ENCODE data around the gene APOO. TPM values are rescaled to one million over a fixed set of nuclear protein-coding genes. Genes with fewer than 3 reads are reported as not detected.
A peak's percentile ranks its signal among the peaks of the same experiment; 100 is the strongest.

The APOO gene
- total RNA-seq, 2 donors from 2014 or later, result 25.6 to 26.3 TPM

DNA sequence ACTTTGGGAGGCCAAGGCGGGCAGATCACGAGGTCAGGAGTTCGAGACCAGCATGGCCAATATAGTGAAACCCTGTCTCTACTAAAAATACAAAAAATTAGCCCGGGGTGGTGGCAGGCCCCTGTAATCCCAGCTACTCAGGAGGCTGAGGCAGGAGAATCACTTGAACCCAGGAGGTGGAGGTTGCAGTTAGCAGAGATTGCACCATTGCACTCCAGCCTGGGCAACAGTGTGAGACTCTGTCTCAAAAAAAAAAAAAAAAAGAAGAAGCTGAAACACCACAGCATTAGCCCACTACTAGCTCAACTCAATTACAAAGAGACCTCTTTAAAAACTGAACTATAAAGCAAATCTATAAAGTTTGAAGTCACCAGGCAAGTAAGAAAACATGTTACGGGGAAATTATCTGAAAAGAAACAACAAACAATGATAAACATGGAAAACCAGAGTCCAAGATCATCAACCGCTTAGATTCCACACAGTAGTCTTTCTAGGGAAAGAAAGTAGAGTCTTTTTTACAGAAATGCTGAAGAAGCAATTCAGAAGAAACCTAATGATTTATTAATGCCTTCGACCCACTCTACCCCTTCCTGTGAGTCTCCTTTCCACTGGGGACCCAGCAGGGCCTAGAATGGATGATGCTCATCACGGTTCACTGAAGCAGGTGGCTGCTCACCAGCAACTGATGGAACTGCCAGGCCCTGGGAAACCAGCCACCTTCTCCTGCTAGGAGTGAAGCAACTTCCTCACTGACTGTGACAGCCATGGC lies 118.2 kb downstream of the APOO start:
- peaks cover 2 to 8% of the 10 kb centered on the region in 2 donors for H3K4me1 Mint-ChIP-seq (ENCODE audit: low read depth in 2 of 2)
- H3K36me3 Mint-ChIP-seq, result peaks cover 14% of the 10 kb centered on the region
- H3K4me3 Mint-ChIP-seq, result no peak overlapping the region
- H3K27me3 Mint-ChIP-seq, result peaks cover 0 to 5% of the 10 kb centered on the region in 2 donors
- no peak overlapping the region for H3K27ac Mint-ChIP-seq
- DNase-seq (ENCODE audit: low spot score) (no peak), ATAC-seq (no peak)
- H3K9me3 Mint-ChIP-seq, result no peaks in the 10 kb centered on the region

DNA sequence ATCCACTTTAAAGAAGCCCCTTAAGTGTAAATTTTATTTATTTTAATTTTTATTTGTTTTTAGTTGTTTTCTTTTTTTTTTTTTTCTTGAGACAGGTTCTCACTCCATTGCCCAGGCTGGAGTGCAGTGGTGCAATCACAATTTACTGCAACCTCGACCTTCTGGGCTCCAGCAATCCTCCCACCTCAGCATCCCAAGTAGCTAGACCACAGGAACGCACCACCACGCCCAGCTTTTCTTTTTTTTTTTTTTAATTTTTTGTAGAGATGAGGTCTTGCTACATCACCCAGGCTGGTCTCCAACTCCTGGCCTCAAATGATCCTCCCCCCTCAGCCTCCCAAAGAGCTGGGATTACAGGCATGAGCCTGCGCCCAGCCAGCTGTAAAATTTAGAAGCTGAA lies 118.8 kb downstream of the APOO start:
- Mint-ChIP-seq H3K27me3 (peaks cover 0 to 5% of the 10 kb centered on the region in 2 donors), H3K4me1 (ENCODE audit: low read depth in 2 of 2) (peaks cover 8% of the 10 kb centered on the region in 2 donors), H3K36me3 (peaks cover 20% of the 10 kb centered on the region), H3K27ac (no peak overlapping the region), H3K4me3 (no peak overlapping the region), H3K9me3 (no peaks in the 10 kb centered on the region)
- DNase-seq (ENCODE audit: low spot score) (no peak), ATAC-seq (no peak)

DNA sequence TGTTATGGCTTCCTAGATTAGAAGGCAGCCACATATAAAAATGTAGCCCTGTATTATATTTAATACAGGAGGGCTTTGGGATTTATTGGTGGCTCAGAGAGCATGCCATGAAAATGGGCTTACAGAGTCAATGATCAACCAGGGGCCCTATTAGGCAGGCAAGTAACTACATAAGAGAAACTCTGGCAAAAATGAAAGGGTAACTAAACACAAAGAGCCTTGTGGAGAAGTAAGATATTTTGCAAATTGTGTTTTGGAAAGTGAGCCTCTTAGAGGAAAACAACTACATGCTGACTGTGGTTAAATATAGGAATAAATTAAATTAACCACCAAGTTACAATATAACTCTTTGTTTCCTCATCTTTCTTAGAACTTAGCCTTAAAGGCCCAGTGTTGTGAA lies 119.2 kb downstream of the APOO start:
- DNase-seq (ENCODE audit: low spot score) (no peak), ATAC-seq (no peak)
- Mint-ChIP-seq H3K4me3 (no peak overlapping the region), H3K27ac (peak overlapping the region in 1 of 2 donors; percentile 29), H3K9me3 (no peaks in the 10 kb centered on the region), H3K36me3 (peaks cover 24% of the 10 kb centered on the region), H3K4me1 (ENCODE audit: low read depth in 2 of 2) (peaks cover 11% of the 10 kb centered on the region in 2 donors), H3K27me3 (peaks cover 0 to 5% of the 10 kb centered on the region in 2 donors)

DNA sequence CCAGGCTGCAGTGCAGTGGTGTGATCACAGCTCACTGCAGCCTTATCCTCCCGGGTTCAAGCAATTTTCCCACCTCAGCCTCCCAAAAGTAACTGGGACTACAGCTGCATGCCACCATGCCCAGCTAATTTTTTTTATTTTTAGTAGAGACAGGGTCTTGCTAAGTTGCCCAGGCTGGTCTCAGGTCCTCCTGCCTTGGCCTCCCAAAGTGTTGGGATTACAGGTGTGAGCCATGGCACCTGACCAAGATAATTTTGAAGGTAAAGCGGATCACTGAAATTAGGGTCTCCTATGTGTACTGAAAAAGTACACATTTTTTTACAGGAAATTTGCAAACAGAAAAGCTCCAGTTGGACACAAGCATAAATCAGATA lies 120.0 kb downstream of the APOO start:
- peak overlapping the region in 1 of 2 donors; percentile 29 for H3K27ac Mint-ChIP-seq
- H3K4me1 Mint-ChIP-seq (ENCODE audit: low read depth in 2 of 2), result peaks cover 12 to 13% of the 10 kb centered on the region in 2 donors
- DNase-seq (ENCODE audit: low spot score) (no peak), ATAC-seq (no peak)
- no peak overlapping the region for H3K4me3 Mint-ChIP-seq
- H3K9me3 Mint-ChIP-seq, result no peaks in the 10 kb centered on the region
- peaks cover 24% of the 10 kb centered on the region for H3K36me3 Mint-ChIP-seq
- H3K27me3 Mint-ChIP-seq, result no peaks in the 10 kb centered on the region

DNA sequence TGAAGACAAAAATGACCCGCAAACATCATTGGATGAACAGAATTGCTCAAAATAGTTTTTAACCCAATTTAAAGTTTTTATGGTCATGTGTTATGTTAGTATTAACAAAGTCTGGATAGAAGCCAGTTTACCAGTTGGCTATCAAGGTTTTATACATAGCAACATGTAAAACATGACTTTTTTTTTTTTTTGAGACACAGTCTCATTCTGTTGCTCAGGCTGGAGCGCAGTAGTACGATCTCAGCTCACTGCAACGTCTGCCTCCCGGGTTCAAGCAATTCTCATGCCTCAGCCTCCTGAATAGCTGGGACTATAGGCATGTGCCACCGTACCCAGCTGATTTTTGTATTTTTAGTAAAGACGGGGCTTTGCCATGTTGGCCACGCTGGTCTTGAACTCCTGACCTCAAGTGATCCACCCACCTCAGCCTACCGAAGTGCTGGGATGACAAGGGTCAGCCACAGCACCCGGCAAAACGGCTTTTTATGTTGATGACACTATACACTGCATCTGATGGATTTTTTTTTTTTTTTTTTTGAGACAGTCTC lies 121.4 kb downstream of the APOO start:
- no peak for ATAC-seq
- Mint-ChIP-seq H3K4me1 (ENCODE audit: low read depth in 2 of 2) (peaks cover 21 to 22% of the 10 kb centered on the region in 2 donors), H3K27ac (peak overlapping the region; percentile 96 to 97), H3K36me3 (peaks cover 24% of the 10 kb centered on the region), H3K27me3 (no peaks in the 10 kb centered on the region), H3K9me3 (no peaks in the 10 kb centered on the region), H3K4me3 (no peak overlapping the region)
- DNase-seq (ENCODE audit: low spot score), result no peak

DNA sequence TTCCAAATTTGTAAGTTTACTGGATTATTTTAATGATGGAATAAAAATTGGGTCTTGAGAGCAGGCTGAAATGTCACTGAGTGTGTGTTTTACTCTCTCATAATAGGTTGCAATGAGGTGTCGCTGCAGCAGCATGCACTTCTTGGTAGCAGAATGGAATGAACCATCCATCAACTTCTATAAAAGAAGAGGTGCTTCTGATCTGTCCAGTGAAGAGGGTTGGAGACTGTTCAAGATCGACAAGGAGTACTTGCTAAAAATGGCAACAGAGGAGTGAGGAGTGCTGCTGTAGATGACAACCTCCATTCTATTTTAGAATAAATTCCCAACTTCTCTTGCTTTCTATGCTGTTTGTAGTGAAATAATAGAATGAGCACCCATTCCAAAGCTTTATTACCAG lies 122.2 kb downstream of the APOO start:
- no peaks in the 10 kb centered on the region for H3K27me3 Mint-ChIP-seq
- H3K4me1 Mint-ChIP-seq (ENCODE audit: low read depth in 2 of 2), result peaks cover 22 to 26% of the 10 kb centered on the region in 2 donors
- H3K36me3 Mint-ChIP-seq, result peaks cover 24% of the 10 kb centered on the region
- peak overlapping the region; percentile 96 to 97 for H3K27ac Mint-ChIP-seq
- H3K9me3 Mint-ChIP-seq, result no peaks in the 10 kb centered on the region
- no peak for ATAC-seq
- DNase-seq (ENCODE audit: low spot score), result no peak
- H3K4me3 Mint-ChIP-seq, result peak overlapping the region; percentile 96

DNA sequence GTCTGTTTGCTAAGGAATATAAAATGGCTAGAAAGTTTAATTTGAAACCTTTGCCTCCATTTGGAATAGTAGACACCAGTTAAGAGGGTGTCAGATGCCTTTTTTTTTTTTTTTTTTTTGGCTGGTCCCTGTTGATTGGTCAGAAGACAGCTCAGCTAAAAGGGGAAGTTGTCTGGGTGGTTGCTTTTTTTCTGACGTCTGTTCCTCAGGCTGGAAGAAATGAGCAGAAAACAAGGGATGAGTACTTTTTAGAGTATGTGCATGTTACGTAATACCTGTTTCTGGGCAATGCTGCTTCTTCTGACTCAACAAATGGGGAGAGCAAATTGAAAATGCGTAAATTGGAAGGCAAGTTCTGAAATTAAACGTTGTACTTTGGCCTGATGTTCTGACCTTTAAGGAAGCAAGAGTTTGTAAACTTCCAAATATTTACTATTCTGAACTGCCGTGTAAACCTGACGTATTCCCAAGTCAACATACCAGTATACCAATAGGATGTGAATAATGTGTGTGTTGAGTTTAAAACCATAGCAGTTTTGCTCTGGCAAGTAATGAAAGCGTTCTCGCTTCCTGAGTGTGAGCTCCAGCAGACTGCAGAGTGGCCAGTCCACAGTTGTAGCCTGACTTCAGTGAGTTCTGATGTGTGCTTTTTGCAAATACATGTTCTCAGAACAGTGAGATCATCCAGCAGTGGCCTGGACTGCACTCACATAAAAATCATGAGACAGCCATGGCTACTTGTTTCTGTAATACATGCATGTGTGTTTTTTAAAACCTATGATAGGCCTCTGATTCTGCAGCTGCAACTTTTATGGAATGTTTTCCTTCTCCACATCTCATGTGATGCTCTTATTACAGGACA lies 123.0 kb downstream of the APOO start:
- peak overlapping the region; percentile 96 for H3K4me3 Mint-ChIP-seq
- peaks cover 22 to 26% of the 10 kb centered on the region in 2 donors for H3K4me1 Mint-ChIP-seq (ENCODE audit: low read depth in 2 of 2)
- H3K27me3 Mint-ChIP-seq, result no peaks in the 10 kb centered on the region
- H3K36me3 Mint-ChIP-seq, result peaks cover 24% of the 10 kb centered on the region
- peak overlapping the region; percentile 96 to 97 for H3K27ac Mint-ChIP-seq
- DNase-seq (ENCODE audit: low spot score) (no peak), ATAC-seq (no peak)
- H3K9me3 Mint-ChIP-seq, result no peaks in the 10 kb centered on the region

DNA sequence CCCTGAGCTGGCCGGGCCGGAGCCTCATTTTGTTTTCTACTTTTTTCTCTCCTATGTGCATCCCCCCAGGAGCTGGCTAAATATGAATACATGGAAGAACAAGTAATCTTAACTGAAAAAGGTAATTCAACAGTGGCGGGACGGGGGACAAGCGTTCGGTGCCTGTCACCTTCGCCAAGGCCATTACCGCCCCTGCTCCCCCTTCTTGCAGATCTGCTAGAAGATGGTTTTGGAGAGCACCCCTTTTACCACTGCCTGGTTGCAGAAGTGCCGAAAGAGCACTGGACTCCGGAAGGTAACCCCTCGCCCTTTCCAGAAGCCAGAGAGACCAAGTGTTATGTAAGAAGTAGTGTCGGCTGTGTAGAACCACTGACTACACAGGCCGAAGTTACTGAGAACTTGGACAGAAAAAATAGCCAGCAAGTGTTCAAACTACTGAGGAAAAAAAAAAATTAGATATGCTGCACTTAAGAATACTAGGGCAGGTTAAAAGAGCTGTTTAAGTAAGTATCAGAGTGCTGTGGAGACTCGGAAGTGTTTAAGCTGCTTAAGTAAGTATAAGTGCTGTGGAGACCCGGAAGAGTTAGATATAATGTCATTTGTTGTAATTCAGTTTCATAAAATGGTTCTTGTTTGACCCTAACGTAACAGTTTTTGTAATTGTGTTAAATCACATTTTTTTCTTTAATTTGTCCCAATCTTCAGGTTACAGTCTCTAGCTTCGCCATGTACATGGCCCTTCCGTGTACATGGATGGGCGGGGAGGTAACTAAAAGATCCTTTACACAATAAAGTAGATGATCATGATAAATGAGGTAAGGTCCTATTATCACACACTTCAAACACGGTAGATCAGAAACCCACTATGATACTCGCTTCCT lies 123.9 kb downstream of the APOO start:
- Mint-ChIP-seq H3K9me3 (no peaks in the 10 kb centered on the region), H3K27ac (peak overlapping the region; percentile 96 to 97), H3K4me1 (ENCODE audit: low read depth in 2 of 2) (peaks cover 22 to 31% of the 10 kb centered on the region in 2 donors), H3K27me3 (no peaks in the 10 kb centered on the region), H3K4me3 (peak overlapping the region; percentile 96), H3K36me3 (peaks cover 24% of the 10 kb centered on the region)
- no peak for ATAC-seq
- DNase-seq (ENCODE audit: low spot score), result no peak

Other genes starting within 250 kb of the APOO start
- gene PRDX4, start 240.4 kb downstream of the APOO start, total RNA-seq, result 10 to 100 TPM; 62.2 to 71.2 TPM
- 10 to 100 TPM; 41.3 to 42.6 TPM for gene ACOT9, start 164.7 kb downstream of the APOO start, total RNA-seq
- gene SAT1, start 124.8 kb downstream of the APOO start, total RNA-seq, result 100 to 1,000 TPM; 122 to 135 TPM
- gene CXorf58, start 68 bp upstream of the APOO start, total RNA-seq, result not detected
- 10 to 100 TPM in 1 of 2 donors, 1 to 10 TPM in 1; 9.3 to 11.2 TPM for gene KLHL15, start 119.2 kb upstream of the APOO start, total RNA-seq
- 100 to 1,000 TPM; 174 to 194 TPM for gene EIF2S3, start 147.0 kb upstream of the APOO start, total RNA-seq
- 10 to 100 TPM; 57.7 to 78.1 TPM for gene ZFX, start 241.8 kb upstream of the APOO start, total RNA-seq